Peyer's patch (tissue), 4 donors: ENCODE measurements around the gene LARP1. TPM values are rescaled to one million over a fixed set of nuclear protein-coding genes. Genes with fewer than 3 reads are reported as not detected.

ENCODE experiments used
- DNase-seq, 3 donors: peaks; one replicate each; pipeline ENCODE4 v3.0.0-alpha.2; 2017 to 2019
- H3K27ac ChIP-seq, 4 donors: fragments of 200-600 bp; sonication (generic); one replicate each; pipeline ENCODE4 v1.5.1; 2016 to 2019
- H3K27me3 ChIP-seq, 2 donors: fragments of 200-600 bp; sonication (generic); one replicate each; pipeline ENCODE4 v1.5.1; 2019
- H3K36me3 ChIP-seq, 3 donors: fragments of 200-600 bp; sonication (generic); one replicate each; pipeline ENCODE4 v1.5.1; 2016 to 2019
- H3K4me1 ChIP-seq, 4 donors: fragments of 200-600 bp; sonication (generic); one replicate each; pipeline ENCODE4 v1.5.1; 2016 to 2019
- H3K4me3 ChIP-seq, 4 donors: fragments of 200-600 bp; sonication (generic); 1 replicate in 3 of 4; 2 replicates in 1 of 4; pipeline ENCODE4 v1.5.1; 2016 to 2019; ENCODE audit warnings: mild to moderate bottlenecking in 1 of 4
- H3K9me3 ChIP-seq, 4 donors: fragments of 200-600 bp; sonication (generic); one replicate each; pipeline ENCODE4 v1.5.1; 2016 to 2019; ENCODE audit warnings: mild to moderate bottlenecking in 1 of 4
- POLR2A ChIP-seq, 2 donors: fragments of 450-650 bp; IDR thresholded peaks; one replicate each; pipeline ENCODE4 v1.5.1; 2017; ENCODE audit warnings: antibody characterized with exemption in 2 of 2, mild to moderate bottlenecking in 2 of 2, moderate library complexity in 2 of 2
- small RNA-seq, 2 donors: library from RNA; depleted of rRNA; stranded (forward); fragments of <200 nt; gene quantifications; one replicate each; pipeline ENCODE3, GENCODE V24; 2016
- total RNA-seq, 4 donors: library from RNA; depleted of rRNA; stranded (reverse); fragments of >200 nt; gene quantifications; one replicate each; pipeline ENCODE4 v1.1.0, GENCODE V29; 2016
- TF ChIP-seq, protein P1 (sequence below), 6 experiments: fragments of 450-650 bp in 4 of 6; fragments of 200-600 bp in 2 of 6; sonication (generic) in 1 of 6; IDR thresholded peaks; one replicate each; pipeline ENCODE4 v1.5.1; 2017 to 2019; ENCODE audit warnings: antibody characterized with exemption in 6 of 6, mild to moderate bottlenecking in 3 of 6, moderate library complexity in 1 of 6

LARP1 gene
- total RNA-seq, 4 donors from 2014 or later = 84.1 to 177 (median 127) TPM

DNA sequence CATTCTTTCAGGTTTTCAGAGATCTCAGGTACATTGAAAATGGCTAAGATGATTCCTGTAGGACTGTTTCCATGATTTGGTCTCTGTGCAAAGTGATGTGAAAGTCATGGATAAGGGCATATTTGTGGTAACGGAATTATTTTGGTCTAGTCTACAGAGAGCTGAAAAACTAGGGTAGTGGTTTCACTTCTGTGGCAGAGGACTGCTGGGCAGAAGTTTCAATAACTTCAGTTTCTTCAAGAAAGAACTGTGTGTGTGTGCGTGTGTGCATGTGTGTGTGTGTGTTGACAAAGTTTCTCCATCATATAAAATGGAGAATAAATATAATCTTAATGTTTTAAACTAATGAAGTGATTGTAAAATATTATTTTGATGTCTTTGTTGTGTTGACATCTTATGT lies 107.6 kb downstream of the LARP1 start:
- peaks cover 0 to 28% (median 15%) of the 10 kb centered on the region in 4 donors for H3K4me1 ChIP-seq
- DNase-seq = no peak
- no peaks in the 10 kb centered on the region for H3K9me3 ChIP-seq
- H3K27ac ChIP-seq = no peak overlapping the region
- H3K4me3 ChIP-seq = no peak overlapping the region
- no peaks in the 10 kb centered on the region for H3K27me3 ChIP-seq
- H3K36me3 ChIP-seq = peaks cover 0 to 30% (median 0%) of the 10 kb centered on the region in 3 donors
- TF ChIP-seq, protein P1, sequence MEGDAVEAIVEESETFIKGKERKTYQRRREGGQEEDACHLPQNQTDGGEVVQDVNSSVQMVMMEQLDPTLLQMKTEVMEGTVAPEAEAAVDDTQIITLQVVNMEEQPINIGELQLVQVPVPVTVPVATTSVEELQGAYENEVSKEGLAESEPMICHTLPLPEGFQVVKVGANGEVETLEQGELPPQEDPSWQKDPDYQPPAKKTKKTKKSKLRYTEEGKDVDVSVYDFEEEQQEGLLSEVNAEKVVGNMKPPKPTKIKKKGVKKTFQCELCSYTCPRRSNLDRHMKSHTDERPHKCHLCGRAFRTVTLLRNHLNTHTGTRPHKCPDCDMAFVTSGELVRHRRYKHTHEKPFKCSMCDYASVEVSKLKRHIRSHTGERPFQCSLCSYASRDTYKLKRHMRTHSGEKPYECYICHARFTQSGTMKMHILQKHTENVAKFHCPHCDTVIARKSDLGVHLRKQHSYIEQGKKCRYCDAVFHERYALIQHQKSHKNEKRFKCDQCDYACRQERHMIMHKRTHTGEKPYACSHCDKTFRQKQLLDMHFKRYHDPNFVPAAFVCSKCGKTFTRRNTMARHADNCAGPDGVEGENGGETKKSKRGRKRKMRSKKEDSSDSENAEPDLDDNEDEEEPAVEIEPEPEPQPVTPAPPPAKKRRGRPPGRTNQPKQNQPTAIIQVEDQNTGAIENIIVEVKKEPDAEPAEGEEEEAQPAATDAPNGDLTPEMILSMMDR (IDR thresholded peaks at IDR 0.05) = no peak
- no peak for TF ChIP-seq POLR2A (IDR thresholded peaks at IDR 0.05)

DNA sequence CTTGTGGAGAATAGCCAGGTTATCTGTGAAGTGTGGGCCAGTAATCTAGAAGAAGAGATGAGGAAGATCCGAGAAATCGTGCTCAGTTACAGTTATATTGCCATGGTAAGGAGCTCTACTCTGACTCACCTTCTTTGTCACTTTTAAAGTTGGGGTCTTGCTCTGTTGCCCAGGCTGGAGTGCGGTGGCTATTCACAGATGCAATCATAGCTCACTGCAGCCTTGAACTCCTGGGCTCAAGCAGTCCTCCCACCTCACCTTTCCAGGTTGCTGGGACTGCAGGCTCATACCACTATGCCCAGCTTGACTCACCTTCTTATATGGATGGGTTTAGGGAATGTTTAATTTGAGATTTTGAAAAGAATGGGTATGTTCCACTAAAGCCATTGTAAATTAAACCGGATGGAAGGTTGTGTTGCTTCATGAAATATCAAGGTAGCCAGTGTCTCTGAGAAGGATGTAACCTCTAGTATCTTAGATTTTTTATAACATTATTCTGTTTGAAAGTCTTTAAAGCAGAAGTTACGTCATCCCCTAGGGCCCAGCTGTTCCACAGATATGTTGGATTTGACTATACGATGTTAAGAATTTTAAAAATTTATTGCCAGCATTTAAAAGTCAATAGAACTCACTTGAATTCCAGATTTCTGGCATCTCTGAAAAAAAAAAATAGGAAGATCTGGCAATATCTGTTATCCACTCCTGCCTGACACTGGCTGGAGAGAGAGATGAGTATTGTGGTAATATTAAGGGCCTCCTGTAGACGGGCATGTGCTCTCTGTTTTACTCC lies 108.3 kb downstream of the LARP1 start:
- no peaks in the 10 kb centered on the region for H3K27me3 ChIP-seq

DNA sequence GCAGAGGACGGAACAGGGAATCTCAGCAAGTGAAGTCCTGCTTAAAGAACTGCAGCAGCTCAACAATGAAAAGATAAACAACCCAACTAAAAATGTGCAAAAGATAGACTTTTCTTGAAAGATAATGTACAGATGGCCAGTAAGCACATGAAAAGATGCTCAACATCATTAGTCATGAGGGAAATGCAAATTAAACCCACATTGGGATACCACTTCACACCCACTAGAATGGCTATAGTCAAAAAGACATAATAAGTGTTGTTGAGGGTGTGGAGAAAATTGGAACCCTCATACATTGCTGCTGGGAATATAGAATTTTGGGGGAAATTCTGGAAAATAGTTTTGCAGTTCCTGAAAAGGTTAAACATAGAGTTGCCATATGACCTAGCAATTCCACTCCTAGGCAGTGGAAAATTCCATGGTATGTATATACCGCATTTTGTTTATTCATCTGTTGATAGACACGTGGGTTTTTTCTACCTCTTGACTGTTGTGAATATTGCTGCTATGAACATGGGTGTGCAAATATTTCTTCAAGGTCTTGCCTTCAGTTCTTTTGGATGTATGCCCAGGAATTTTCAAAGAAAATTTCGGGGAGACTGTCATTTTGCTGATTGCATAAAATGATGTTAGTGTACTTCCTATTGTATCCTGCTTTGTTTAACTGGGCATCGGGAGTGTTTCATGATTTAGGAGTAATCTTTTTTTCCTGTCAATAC lies 110.4 kb downstream of the LARP1 start:
- Histone ChIP-seq H3K36me3 (peaks cover 0 to 40% (median 0%) of the 10 kb centered on the region in 3 donors), H3K9me3 (no peaks in the 10 kb centered on the region), H3K4me3 (no peak overlapping the region), H3K4me1 (peaks cover 0 to 20% (median 9%) of the 10 kb centered on the region in 4 donors), H3K27me3 (no peaks in the 10 kb centered on the region), H3K27ac (no peak overlapping the region)
- DNase-seq = no peak
- no peak for TF ChIP-seq POLR2A (IDR thresholded peaks at IDR 0.05)
- TF ChIP-seq, protein P1 (IDR thresholded peaks at IDR 0.05) = no peak

More for the DNA sequence above, 108.3 kb downstream of the LARP1 start:
- DNase-seq = no peak
- H3K4me3 ChIP-seq = no peak overlapping the region
- no peaks in the 10 kb centered on the region for H3K9me3 ChIP-seq
- peaks cover 0 to 28% (median 15%) of the 10 kb centered on the region in 4 donors for H3K4me1 ChIP-seq
- H3K27ac ChIP-seq = no peak overlapping the region
- TF ChIP-seq POLR2A (IDR thresholded peaks at IDR 0.05) = no peak
- TF ChIP-seq, protein P1 (IDR thresholded peaks at IDR 0.05) = no peak
- H3K36me3 ChIP-seq = peaks cover 0 to 33% (median 0%) of the 10 kb centered on the region in 3 donors

DNA sequence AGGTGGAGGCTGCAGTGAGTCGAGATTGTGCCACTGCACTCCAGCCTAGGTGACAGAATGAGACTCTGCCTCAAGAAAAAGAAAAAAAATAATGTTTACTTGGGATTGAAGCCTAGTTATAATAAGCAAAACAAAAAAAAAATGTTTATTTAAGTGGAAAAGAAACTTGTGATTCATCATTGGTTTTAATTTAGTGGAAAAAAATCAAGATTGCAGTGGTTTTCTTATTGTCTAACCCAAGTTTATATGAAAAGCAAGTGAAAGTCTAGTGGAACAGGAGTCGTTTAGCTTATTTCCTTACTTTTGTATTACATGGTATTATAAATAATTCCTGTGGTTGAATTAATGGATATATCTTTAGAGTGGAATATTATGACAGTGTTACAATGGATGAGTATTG lies 111.7 kb downstream of the LARP1 start:
- Histone ChIP-seq H3K27ac (no peak overlapping the region), H3K4me1 (peaks cover 0 to 14% (median 4%) of the 10 kb centered on the region in 4 donors), H3K4me3 (no peak overlapping the region), H3K36me3 (peaks cover 0 to 52% (median 0%) of the 10 kb centered on the region in 3 donors), H3K9me3 (no peaks in the 10 kb centered on the region), H3K27me3 (no peaks in the 10 kb centered on the region)
- DNase-seq = no peak
- TF ChIP-seq POLR2A (IDR thresholded peaks at IDR 0.05) = no peak
- TF ChIP-seq, protein P1 (IDR thresholded peaks at IDR 0.05) = no peak

Small RNAs within 50 kb of the gene (small RNA-seq; reads per million reads assigned to genes)
- gene MIR378H (0 reads per million in 2 donors), gene RF00019 (0 reads per million in 2 donors)

Other genes with a start within 250 kb of the LARP1 start
- 10 to 100 TPM; 16.5 to 64.2 (median 42.3) TPM for gene FAXDC2, start 95.2 kb downstream of the LARP1 start, total RNA-seq
- gene CNOT8, start 103.2 kb downstream of the LARP1 start, total RNA-seq = 10 to 100 TPM; 36.9 to 88.3 (median 56.8) TPM
- gene GEMIN5, start 182.8 kb downstream of the LARP1 start, total RNA-seq = 10 to 100 TPM in 3 of 4 donors, 1 to 10 TPM in 1; 9.1 to 13.3 (median 12.2) TPM
- gene MRPL22, start 185.7 kb downstream of the LARP1 start, total RNA-seq = 10 to 100 TPM in 2 of 4 donors, 1 to 10 TPM in 2; 5.8 to 40.6 (median 14.0) TPM